ENCODE data around the gene MDM1. TPM values are rescaled to one million over a fixed set of nuclear protein-coding genes. Genes with fewer than 3 reads are reported as not detected.

MDM1 gene
- total RNA-seq, 4 donors from 2014 or later: 5.9 to 9.3 (median 7.6) TPM

- intact Hi-C loops (cut with DNase I; ENCODE audit: low total_unique reads): no loop called here
Observed at GRCh38 chr12:68326716-68327115, 5.4 kb downstream of the MDM1 start.

GRCh38 chr12:68325966-68326365, 6.2 kb downstream of the MDM1 start:
- WGBS, 2 donors: 48 to 77% methylated on average over 1 of the region's 1 CpG

More at GRCh38 chr12:68326716-68327115, 5.4 kb downstream of the MDM1 start:
- no peak for DNase-seq (ENCODE audit: low spot score in 2 of 2)
- TF ChIP-seq POLR2A (IDR thresholded peaks at IDR 0.05) (no peak), CTCF (IDR thresholded peaks at IDR 0.05) (no peak)
- 83 to 90% methylated on average over 3 of the region's 3 CpGs for WGBS, 2 donors
- no peak overlapping the region for H3K4me3 ChIP-seq (ENCODE audit: low read depth, poor library complexity, severe bottlenecking)

GRCh38 chr12:68324531-68324930, 7.6 kb downstream of the MDM1 start:
- 78 to 82% methylated on average over 3 of the region's 3 CpGs for WGBS, 2 donors
- TF ChIP-seq POLR2A (IDR thresholded peaks at IDR 0.05): no peak
- no peak for TF ChIP-seq CTCF (IDR thresholded peaks at IDR 0.05)
- no peak for DNase-seq (ENCODE audit: low spot score in 2 of 2)
- intact Hi-C loops (cut with DNase I; ENCODE audit: low total_unique reads): no loop called here
- no peak overlapping the region for H3K4me3 ChIP-seq (ENCODE audit: low read depth, poor library complexity, severe bottlenecking)

More at GRCh38 chr12:68325966-68326365, 6.2 kb downstream of the MDM1 start:
- intact Hi-C loops (cut with DNase I; ENCODE audit: low total_unique reads): no loop called here
- TF ChIP-seq CTCF (IDR thresholded peaks at IDR 0.05): no peak
- no peak for TF ChIP-seq POLR2A (IDR thresholded peaks at IDR 0.05)
- H3K4me3 ChIP-seq (ENCODE audit: low read depth, poor library complexity, severe bottlenecking): no peak overlapping the region
- DNase-seq (ENCODE audit: low spot score in 2 of 2): no peak

GRCh38 chr12:68321140-68321539, 11.0 kb downstream of the MDM1 start:
- 64 to 69% methylated on average over 2 of the region's 2 CpGs for WGBS, 2 donors
- intact Hi-C loops (cut with DNase I; ENCODE audit: low total_unique reads): no loop called here
- TF ChIP-seq CTCF (IDR thresholded peaks at IDR 0.05): no peak
- no peak for TF ChIP-seq POLR2A (IDR thresholded peaks at IDR 0.05)
- DNase-seq (ENCODE audit: low spot score in 2 of 2): no peak
- H3K4me3 ChIP-seq (ENCODE audit: low read depth, poor library complexity, severe bottlenecking): no peak overlapping the region

GRCh38 chr12:68319988-68320623, 12.1 kb downstream of the MDM1 start:
- 75 to 78% methylated on average over 11 of the region's 11 CpGs for WGBS, 2 donors
- H3K4me3 ChIP-seq (ENCODE audit: low read depth, poor library complexity, severe bottlenecking): no peak overlapping the region
- intact Hi-C loops (cut with DNase I; ENCODE audit: low total_unique reads): loop anchor here (10.0 kb wide), 1 partner anchor 985 kb away; no protein-coding TSS in a partner anchor
- TF ChIP-seq POLR2A (IDR thresholded peaks at IDR 0.05): no peak
- TF ChIP-seq CTCF (IDR thresholded peaks at IDR 0.05): no peak
- DNase-seq (ENCODE audit: low spot score in 2 of 2): no peak

Measured in lower leg skin (tissue), 4 donors.